Neural crest cell (in vitro differentiated cells): ENCODE data around the gene LRRC37B. TPM values are rescaled to one million over a fixed set of nuclear protein-coding genes. Genes with fewer than 3 reads are reported as not detected.
A peak's percentile ranks its signal among the peaks of the same experiment; 100 is the strongest.
"Not testable (repeated sequence)": the region's sequence is repeated elsewhere in the genome, so short reads cannot be mapped to it uniquely, and the experiment has no call there.

Source experiments
- DNase-seq: peaks from one replicate; pipeline ENCODE4 v3.0.0; 2021; ENCODE audit warnings: low read depth, mixed read lengths, low spot score
- H3K27ac Mint-ChIP-seq: one replicate; pipeline ENCODE4 v1.8.0; 2021; ENCODE audit warnings: mild to moderate bottlenecking, mixed read lengths; ENCODE audit not compliant: unreplicated experiment
- H3K27me3 Mint-ChIP-seq: 2 replicates; pipeline ENCODE4 v1.8.0; 2021; ENCODE audit warnings: low read depth, mild to moderate bottlenecking, mixed read lengths
- H3K36me3 Mint-ChIP-seq: 2 replicates; pipeline ENCODE4 v1.8.0; 2021; ENCODE audit warnings: low read depth, mild to moderate bottlenecking, mixed read lengths
- H3K4me1 Mint-ChIP-seq: 2 replicates; pipeline ENCODE4 v1.8.0; 2021; ENCODE audit warnings: mixed read lengths
- H3K4me3 Mint-ChIP-seq: one replicate; pipeline ENCODE4 v1.8.0; 2021; ENCODE audit warnings: mild to moderate bottlenecking, mixed read lengths
- H3K9me3 Mint-ChIP-seq: 2 replicates; pipeline ENCODE4 v1.8.0; 2021; ENCODE audit warnings: mixed read lengths
- total RNA-seq: library from RNA; stranded (reverse); gene quantifications from 2 replicates; pipeline ENCODE4 v1.2.1, GENCODE V29; 2021
- TF ChIP-seq, protein P1 (sequence below): fragments of 200-600 bp; sonication (generic); conservative IDR thresholded peaks from 2 replicates; pipeline ENCODE4 v1.5.0; 2021; ENCODE audit warnings: antibody characterized with exemption, mild to moderate bottlenecking

LRRC37B gene
- total RNA-seq, 1 donor from 2014 or later: 28.5 TPM

DNA sequence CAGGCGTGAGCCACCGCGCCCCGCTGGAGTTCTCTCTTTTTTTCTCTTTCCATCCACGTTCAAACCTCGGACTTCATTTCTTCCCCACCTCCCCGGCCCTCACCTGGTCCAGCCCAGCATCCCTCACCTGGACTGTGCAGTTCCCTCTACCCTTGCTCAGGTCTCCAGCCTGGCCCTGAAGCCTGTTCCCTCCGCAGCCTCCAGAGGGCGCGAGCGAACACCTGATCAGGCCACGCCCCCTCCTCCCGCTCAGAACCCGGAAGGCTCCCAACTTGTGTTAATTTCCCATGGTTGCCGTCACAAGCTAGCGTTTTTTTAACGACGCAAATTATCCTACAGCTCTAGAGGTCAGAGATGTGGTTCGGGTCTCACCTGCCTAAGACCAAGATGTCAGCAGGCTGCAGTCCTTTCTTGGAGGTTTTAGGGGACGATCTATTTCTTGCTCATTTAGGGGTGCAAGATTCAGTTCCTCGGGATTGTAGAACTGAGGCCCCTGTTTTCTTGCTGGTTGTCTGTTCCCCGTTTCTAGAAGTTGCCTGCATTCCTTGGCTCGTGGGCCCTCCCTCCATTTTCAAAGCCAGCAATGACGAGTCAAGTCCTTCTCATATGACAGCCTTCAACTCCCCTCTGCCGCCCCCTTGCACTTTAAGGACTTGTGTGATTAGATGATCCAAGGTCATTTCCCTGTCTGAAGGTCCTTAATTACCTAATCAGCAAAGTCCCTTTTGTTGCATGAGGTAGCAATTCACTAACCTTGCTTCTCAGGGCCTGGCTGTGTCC, 59.9 kb downstream of the LRRC37B start:
- not testable (repeated sequence) for H3K27me3 Mint-ChIP-seq, H3K4me3 Mint-ChIP-seq, H3K36me3 Mint-ChIP-seq, DNase-seq, H3K9me3 Mint-ChIP-seq, H3K27ac Mint-ChIP-seq, H3K4me1 Mint-ChIP-seq
- TF ChIP-seq, protein P1, sequence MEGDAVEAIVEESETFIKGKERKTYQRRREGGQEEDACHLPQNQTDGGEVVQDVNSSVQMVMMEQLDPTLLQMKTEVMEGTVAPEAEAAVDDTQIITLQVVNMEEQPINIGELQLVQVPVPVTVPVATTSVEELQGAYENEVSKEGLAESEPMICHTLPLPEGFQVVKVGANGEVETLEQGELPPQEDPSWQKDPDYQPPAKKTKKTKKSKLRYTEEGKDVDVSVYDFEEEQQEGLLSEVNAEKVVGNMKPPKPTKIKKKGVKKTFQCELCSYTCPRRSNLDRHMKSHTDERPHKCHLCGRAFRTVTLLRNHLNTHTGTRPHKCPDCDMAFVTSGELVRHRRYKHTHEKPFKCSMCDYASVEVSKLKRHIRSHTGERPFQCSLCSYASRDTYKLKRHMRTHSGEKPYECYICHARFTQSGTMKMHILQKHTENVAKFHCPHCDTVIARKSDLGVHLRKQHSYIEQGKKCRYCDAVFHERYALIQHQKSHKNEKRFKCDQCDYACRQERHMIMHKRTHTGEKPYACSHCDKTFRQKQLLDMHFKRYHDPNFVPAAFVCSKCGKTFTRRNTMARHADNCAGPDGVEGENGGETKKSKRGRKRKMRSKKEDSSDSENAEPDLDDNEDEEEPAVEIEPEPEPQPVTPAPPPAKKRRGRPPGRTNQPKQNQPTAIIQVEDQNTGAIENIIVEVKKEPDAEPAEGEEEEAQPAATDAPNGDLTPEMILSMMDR: peak; percentile 61

DNA sequence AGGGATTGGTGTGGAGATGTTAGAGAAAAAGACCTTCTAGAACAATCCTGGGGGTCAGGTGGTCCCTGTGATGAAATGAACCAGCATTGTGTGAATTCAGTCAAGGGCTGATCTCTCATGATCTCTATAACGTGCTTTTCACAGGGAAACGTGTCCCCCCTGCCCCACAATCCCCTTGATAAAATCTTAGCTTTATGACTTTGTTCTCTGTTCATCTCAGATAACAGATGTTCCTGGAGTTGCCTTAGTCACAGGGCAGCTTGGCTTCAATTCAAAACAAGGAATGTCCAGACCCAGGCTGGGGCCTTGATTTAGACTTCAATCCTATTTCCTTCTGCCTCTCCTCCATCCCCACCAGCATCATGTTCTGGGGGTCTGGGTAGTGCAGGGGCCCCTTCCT, 61.9 kb downstream of the LRRC37B start:
- not testable (repeated sequence) for H3K27ac Mint-ChIP-seq, H3K36me3 Mint-ChIP-seq, DNase-seq, H3K27me3 Mint-ChIP-seq, H3K9me3 Mint-ChIP-seq, H3K4me1 Mint-ChIP-seq, H3K4me3 Mint-ChIP-seq

DNA sequence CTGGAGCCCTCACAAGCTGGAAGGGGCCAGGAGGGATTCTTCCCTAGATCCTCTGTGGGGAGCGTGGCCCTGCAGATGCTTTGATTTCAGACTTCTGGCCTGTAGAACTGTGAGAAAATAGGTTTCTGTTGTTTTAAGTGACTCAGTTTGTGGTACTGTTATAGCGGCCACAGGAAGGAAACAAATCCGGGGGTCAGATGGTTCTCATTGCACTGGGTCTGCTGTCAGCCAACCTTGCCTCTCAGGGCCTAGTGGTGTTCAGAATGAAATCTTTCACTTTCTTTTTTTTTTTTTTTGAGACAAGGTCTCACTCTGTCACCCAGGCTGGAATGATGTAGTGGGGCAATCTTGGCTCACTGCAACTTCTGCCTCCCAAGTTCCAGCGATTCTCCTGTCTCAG, 64.8 kb downstream of the LRRC37B start:
- not testable (repeated sequence) for H3K4me3 Mint-ChIP-seq, H3K36me3 Mint-ChIP-seq, H3K27me3 Mint-ChIP-seq, H3K9me3 Mint-ChIP-seq, H3K4me1 Mint-ChIP-seq, H3K27ac Mint-ChIP-seq, DNase-seq

DNA sequence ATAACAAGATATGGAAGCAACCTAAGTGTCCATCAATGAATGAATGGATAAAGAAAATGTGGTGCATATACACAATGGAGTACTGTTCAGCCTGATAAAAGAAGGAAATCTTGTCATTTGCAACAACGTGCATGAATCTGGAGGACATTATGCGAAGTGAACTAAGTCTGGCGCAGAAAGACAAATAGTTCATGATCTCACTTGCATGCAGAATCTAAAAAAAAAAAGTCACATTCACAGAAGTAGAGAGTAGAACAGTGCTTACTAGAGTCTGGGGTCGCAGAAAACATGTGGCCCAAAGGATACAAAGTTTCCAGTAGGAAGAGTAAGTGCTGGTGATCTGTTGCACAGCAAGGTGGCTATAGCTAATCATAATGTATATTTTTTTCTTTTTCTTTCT, 65.9 kb downstream of the LRRC37B start:
- not testable (repeated sequence) for H3K4me3 Mint-ChIP-seq, H3K27ac Mint-ChIP-seq

DNA sequence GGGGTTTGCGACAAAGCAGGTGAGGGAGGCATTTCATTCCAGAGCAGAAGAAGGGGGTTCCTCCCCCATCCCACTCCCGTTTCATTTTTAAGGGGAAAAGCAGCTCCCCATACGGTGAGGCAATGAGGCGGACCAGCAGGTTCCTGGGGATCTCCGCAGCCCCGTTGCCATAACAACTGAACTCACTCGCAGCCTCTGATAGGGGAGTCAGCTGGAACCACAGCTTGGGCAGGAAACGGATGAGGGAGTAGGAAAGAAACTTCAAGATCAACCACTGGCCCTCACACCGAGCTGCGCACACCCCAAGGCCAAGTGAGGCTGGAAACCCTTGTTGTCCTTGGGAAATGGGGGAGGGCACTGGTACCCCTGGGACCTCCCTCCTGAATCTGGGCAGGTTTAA, 72.6 kb downstream of the LRRC37B start:
- DNase-seq: not testable (repeated sequence)
- peak overlapping the region; percentile 51 for H3K4me3 Mint-ChIP-seq

More for the DNA sequence above, 65.9 kb downstream of the LRRC37B start:
- not testable (repeated sequence) for DNase-seq, H3K9me3 Mint-ChIP-seq, H3K4me1 Mint-ChIP-seq, H3K27me3 Mint-ChIP-seq, H3K36me3 Mint-ChIP-seq

DNA sequence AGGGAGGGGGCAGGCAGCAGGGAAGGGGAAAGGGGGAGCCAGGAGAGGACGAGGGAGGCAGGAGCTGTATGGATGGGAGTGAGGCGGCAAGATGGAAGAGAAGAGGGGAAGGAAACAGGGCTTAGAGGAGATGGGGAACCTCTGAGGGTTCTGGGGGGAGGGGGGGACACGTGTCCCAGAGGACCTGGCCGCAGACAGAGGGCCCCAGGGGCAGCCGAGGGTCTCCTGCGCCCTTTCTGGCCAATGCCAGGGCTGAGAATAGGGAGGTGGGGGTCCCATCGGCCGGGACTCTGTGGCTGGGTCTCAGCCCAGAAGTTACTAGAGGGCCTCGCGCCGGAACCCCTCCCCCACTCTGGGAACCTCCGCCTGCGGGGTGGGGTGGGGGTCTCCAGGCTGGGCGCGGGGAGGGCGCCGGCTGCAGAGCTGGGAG, 76.4 kb downstream of the LRRC37B start:
- not testable (repeated sequence) for H3K4me1 Mint-ChIP-seq, H3K27me3 Mint-ChIP-seq, DNase-seq, H3K27ac Mint-ChIP-seq, H3K36me3 Mint-ChIP-seq, H3K9me3 Mint-ChIP-seq, H3K4me3 Mint-ChIP-seq

More for the DNA sequence above, 72.6 kb downstream of the LRRC37B start:
- not testable (repeated sequence) for H3K9me3 Mint-ChIP-seq, H3K27me3 Mint-ChIP-seq, H3K4me1 Mint-ChIP-seq, H3K36me3 Mint-ChIP-seq
- peak overlapping the region; percentile 50 for H3K27ac Mint-ChIP-seq

DNA sequence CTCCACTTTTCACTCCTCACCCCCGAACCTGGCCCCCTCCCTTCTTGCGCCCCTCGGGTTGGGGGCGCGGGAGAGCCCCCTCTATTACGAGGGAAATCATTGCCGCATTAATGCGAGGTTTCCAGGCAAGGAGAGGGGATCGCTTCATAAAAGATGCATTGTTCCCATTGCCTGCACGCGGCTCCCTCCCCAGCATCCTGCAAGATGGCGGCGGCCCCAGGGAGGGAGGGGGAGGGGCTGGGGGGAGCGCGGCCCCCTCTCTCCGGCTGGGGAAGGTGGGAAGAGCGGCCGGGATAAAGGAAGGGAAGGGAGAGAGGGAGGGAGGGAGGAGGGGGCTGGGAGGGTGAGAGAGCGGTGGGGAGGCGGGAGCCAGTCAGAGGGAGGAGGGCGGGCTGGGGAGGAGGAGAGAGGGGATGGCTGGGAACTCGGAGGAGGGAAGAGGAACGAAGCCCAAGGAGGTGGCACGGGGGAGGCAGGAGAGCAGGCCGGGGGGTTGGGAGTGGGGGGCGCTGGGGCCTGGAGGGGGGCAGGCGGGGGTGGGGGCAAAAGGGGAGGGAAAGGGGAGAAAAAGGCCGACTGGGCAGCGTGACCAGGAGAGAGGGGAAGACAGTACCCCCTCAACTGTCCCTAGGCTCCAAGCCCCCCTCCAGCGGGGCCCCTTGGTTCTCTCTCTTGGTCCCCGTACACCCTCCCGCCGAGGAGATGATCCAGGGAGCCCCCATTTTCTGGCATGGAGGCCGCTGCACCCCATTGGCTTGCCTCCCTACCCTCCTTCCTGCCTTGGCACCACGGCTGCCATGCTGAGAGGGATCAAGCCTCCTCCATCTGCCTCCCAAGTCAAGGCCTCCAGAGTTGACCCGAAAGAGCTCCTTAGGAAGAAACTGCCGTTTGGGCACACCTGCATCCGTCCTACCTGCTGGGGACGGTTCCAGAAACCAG, 77.1 kb downstream of the LRRC37B start:
- not testable (repeated sequence) for H3K4me1 Mint-ChIP-seq, H3K27me3 Mint-ChIP-seq, H3K27ac Mint-ChIP-seq, H3K36me3 Mint-ChIP-seq, H3K9me3 Mint-ChIP-seq
- DNase-seq: peak; percentile 26
- H3K4me3 Mint-ChIP-seq: peak overlapping the region; percentile 71

DNA sequence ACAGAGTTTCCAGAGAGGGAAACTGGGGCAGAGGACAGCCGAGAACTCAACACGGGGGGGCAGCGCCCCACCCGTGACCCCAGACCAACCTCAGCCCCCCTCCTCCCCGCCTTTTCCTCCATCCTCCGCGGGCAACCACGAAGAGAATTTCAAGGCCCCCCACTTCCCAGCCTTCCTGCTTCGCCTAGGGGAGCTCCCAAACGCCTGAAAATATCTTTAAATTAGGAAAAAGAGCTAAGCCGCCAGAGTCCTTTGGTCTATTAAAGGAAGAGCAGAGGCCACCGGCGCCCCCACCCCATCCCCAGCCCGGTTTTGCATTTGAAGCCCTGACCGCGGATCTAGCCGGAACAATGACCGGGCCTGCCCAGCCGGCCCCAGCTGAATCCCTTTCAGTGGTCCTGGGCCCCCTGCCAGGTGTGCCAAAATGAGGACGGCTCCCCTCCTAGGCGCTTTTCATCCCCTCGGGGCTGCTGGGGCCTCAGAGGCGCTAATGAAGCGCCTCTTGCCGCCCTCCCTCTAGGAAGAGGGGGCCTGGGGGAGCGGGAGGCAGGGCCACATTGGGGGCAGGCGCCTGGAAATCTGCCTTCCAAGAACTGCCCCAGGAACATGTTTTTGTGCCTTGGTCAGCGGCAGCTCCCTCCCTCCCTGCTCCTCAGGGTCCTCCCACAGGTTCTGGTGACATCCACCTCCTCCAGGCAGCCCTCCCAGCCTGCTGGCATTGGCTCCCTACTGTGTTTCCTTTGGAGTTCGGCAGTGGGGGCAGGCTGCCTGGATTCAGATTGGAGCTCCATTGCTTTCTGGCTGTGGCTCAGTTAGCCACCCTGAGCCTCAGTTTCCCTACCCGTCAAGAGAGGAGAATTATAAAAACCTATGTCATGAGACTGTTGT, 78.0 kb downstream of the LRRC37B start:
- H3K4me1 Mint-ChIP-seq, H3K27ac Mint-ChIP-seq, H3K27me3 Mint-ChIP-seq, H3K36me3 Mint-ChIP-seq, DNase-seq, H3K9me3 Mint-ChIP-seq: not testable (repeated sequence)
- peak overlapping the region; percentile 71 for H3K4me3 Mint-ChIP-seq

DNA sequence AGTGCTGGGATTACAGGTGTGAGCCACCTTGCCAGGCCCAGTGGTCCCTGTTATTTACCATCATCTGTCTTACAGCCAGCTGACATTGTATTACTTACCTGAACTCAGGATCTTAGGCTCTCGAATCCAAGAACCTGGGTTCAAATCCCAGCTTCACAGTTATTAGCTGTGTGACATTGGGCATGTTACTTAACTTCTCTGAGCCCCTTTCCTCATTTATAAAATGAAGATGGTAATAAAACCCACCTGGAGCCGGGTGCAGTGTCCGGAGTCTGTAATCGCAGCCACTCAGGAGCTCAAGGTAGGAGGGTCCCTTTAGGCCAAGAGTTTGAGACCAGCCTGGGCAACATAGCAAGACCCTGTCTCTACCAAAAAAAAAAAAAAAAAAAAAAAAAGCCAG, 79.7 kb downstream of the LRRC37B start:
- not testable (repeated sequence) for H3K9me3 Mint-ChIP-seq

DNA sequence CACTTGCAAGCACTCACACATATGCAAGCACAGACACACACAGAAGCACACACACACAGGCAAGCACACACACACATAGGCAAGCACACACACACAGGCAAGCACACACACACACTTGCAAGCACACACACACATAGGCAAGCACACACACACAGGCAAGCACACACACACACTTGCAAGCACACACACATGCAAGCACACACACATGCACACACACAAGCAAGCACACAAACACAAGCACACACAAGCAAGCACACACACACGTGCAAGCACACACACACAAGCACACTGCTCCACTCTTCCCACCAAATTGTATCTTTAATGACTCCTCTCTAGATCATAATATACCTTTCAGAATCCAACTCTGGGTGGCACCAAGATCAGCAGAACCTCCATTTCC, 84.9 kb downstream of the LRRC37B start:
- H3K4me3 Mint-ChIP-seq, H3K27ac Mint-ChIP-seq, H3K9me3 Mint-ChIP-seq, H3K27me3 Mint-ChIP-seq, H3K36me3 Mint-ChIP-seq, DNase-seq, H3K4me1 Mint-ChIP-seq: not testable (repeated sequence)

More for the DNA sequence above, 79.7 kb downstream of the LRRC37B start:
- not testable (repeated sequence) for H3K27ac Mint-ChIP-seq, DNase-seq, H3K4me3 Mint-ChIP-seq, H3K27me3 Mint-ChIP-seq, H3K4me1 Mint-ChIP-seq, H3K36me3 Mint-ChIP-seq
